ENCODE data around the gene OR6N2. TPM values are rescaled to one million over a fixed set of nuclear protein-coding genes. Genes with fewer than 3 reads are reported as not detected.

The OR6N2 gene
- total and polyA plus RNA-seq, 9 of the 15 experiments (the other 6 are each of a cell fraction or from before 2014, with no cell fraction given) = not detected

- 0 out of 2 replicates have a peak, but pooled peaks have one; percentile 52 for TF ChIP-seq GATA2 (CRISPR knock-in tag; IDR thresholded peaks at IDR 0.05)
- 0 out of 2 replicates have a peak, but pooled peaks have one; percentile 14 for TF ChIP-seq ZNF354B (CRISPR knock-in tag; IDR thresholded peaks at IDR 0.05)
- no peak for TF ChIP-seq CBX1 (IDR thresholded peaks at IDR 0.05; ENCODE audit: low read depth)
- no peak for TF ChIP-seq RBM22 (IDR thresholded peaks at IDR 0.05; ENCODE audit: low read depth, low read length, poor library complexity, severe bottlenecking)
- no peak for TF ChIP-seq MGA (IDR thresholded peaks at IDR 0.05)
- TF ChIP-seq DMBX1 (CRISPR knock-in tag; IDR thresholded peaks at IDR 0.05; ENCODE audit: borderline replicate concordance) = peak; percentile 61; the same call in 1 of the 2 replicates
- peak; percentile 64; the same call in 1 of the 2 replicates for TF ChIP-seq MEF2D (tag; conservative IDR thresholded peaks at IDR 0.05; ENCODE audit: low read depth)
- TF ChIP-seq ERF (CRISPR knock-in tag; IDR thresholded peaks at IDR 0.05) = no peak
- TF ChIP-seq ZNF589 (CRISPR knock-in tag; IDR thresholded peaks at IDR 0.05; ENCODE audit: low read depth) = peak; percentile 80
- 0 out of 2 replicates have a peak, but pooled peaks have one; percentile 61 for TF ChIP-seq ZNF668 (CRISPR knock-in tag; IDR thresholded peaks at IDR 0.05)
- peak; percentile 91 for TF ChIP-seq ZNF644 (tag; IDR thresholded peaks at IDR 0.05; ENCODE audit: low read depth)
- peak; percentile 35; the same call in 1 of the 2 replicates for TF ChIP-seq CTBP1 (IDR thresholded peaks at IDR 0.05; ENCODE audit: borderline replicate concordance)
- TF ChIP-seq ZFX (CRISPR knock-in tag; IDR thresholded peaks at IDR 0.05) = no peak
- TF ChIP-seq SMARCA4 (IDR thresholded peaks at IDR 0.05) = 0 out of 2 replicates have a peak, but pooled peaks have one; percentile 45
- TF ChIP-seq ZNF584 (CRISPR knock-in tag; IDR thresholded peaks at IDR 0.05; ENCODE audit: low read depth) = peak; percentile 79; the same call in 1 of the 2 replicates
- TF ChIP-seq FOXP1 (CRISPR knock-in tag; IDR thresholded peaks at IDR 0.05) = no peak
- TF ChIP-seq, protein P1, sequence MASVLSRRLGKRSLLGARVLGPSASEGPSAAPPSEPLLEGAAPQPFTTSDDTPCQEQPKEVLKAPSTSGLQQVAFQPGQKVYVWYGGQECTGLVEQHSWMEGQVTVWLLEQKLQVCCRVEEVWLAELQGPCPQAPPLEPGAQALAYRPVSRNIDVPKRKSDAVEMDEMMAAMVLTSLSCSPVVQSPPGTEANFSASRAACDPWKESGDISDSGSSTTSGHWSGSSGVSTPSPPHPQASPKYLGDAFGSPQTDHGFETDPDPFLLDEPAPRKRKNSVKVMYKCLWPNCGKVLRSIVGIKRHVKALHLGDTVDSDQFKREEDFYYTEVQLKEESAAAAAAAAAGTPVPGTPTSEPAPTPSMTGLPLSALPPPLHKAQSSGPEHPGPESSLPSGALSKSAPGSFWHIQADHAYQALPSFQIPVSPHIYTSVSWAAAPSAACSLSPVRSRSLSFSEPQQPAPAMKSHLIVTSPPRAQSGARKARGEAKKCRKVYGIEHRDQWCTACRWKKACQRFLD (CRISPR knock-in tag; IDR thresholded peaks at IDR 0.05) = peak; percentile 90
These were observed 37.6 kb upstream of the OR6N2 start (continued) for GRCh38 chr1:158818560-158818959.

All from K562 (cell line).